Superior temporal gyrus (tissue), 1 donor: Measurements from ENCODE around the gene KCNH8.
"Not testable (repeated sequence)": the region's sequence is repeated elsewhere in the genome, so short reads cannot be mapped to it uniquely, and the experiment has no call there.

Source experiments
- DNase-seq: peaks from one replicate; pipeline ENCODE4 v3.0.0-alpha.2; 2016; ENCODE audit errors: extremely low spot score

KCNH8 gene

DNA sequence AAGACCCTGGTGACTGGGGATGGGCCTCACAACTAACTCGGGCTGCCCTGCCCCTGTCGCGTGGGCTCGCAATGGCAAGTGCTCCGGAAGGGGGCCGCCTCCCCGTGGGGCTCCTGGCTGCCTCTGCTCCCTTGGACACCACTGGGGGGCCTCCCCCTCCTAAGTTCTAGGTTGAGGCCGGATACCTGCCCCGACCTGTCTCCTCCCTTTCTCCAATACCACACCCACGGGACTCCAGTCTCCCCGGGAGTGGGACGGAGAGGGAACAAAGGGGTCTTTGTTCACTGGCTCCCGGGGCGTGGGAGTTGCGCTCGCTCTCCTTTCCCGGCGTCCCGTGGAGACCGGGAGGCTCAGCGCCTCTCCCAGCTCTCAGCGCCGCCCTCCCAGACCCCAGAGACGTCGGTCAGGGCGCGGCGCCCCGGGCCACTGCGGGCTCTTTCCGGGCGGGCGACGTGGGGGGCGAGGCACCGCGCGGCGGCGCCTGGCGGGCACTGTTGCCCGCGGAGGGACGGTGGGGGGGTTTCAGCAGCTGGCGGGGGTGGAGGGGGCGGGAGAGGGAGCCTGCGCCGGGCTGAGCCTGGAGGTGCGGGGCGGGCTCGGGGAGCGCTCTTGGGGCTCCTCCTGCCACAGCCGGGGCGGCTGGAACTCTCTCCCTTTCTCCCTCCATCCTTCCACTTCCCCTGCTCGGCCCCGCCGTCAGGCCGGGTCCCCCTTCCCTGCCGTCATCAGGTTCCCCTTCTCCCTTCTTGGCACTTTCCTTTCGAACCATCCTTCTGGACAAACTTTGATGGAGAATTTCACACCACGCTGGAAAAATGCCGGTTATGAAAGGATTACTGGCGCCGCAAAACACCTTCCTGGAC is at the start of gene KCNH8:
TSS of gene KCNH8 (plus strand) at position 606 of the 863 bp plus-strand sequence. CDS start at position 816, 210 bp downstream.
- DNase-seq: peak; percentile 73

DNA sequence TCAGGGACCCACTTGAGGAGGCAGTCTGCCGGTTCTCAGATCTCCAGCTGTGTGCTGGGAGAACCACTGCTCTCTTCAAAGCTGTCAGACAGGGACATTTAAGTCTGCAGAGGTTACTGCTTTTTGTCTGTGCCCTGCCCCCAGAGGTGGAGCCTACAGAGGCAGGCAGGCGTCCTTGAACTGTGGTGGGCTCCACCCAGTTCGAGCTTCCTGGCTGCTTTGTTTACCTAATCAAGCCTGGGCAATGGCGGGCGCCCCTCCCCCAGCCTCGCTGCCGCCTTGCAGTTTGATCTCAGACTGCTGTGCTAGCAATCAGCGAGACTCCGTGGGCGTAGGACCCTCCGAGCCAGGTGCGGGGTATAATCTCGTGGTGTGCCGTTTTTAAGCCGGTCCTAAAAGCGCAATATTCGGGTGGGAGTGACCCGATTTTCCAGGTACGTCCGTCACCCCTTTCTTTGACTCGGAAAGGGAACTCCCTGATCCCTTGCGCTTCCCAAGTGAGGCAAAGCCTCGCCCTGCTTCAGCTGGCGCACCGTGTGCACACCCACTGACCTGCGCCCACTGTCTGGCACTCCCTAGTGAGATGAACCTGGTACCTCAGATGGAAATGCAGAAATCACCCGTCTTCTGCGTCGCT is 45.5 kb upstream of the KCNH8 start:
- DNase-seq: not testable (repeated sequence)

DNA sequence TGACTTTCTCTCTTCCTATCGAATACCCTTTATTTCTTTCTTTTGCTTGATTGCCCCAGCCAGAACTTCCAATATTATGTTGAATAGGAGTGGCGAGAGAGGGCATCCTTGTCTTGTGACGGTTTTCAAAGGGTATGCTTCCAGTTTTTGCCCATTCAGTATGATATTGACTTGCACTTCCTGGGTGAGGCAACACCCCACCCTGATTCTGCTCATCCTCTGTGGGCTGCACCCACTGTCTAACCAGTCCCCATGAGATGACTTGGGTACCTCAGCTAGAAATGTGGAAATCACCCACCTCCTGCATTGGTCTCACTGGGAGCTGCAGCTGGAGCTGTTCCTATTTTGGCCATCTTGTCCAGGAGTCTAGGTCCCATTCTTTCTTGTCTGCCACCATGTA is 44.8 kb upstream of the KCNH8 start:
- DNase-seq: no peak

DNA sequence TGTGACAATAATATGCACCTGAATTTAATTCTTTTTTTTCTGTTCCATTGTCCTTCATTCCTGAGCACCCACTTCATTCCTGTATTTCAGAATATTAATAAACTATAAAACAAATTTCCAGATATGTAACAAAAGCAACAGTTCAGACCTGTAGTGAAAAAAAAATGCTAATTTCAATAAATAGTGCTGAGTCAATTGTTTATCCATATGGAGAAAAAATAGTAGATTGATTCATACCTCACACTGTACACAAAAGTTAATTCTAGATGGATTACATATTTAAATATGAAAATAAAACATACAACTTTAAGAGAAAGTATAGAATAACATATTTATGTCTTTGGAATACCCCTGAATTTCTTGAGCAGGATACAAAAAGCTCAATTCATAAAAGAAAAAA is 43.9 kb upstream of the KCNH8 start:
- DNase-seq: no peak

DNA sequence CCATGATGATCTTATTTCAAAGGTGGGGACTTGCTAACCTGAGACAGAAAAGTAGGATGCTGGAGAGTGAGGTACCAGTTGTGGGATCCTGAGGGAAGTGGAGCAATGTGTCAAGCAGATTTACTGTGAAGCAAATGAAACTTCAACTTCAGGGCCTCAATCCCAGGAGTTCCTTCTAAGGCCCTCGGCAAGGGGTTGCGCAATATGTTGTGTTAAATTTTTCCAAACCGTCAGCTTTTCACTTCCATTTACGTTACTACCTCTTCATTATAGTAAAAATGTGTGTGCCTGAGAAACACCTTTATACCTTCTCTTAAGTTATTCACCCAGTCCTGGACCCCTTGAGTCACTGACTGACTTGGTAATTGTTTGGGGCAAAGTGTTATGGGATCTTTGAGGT is 42.5 kb upstream of the KCNH8 start:
- DNase-seq: no peak

DNA sequence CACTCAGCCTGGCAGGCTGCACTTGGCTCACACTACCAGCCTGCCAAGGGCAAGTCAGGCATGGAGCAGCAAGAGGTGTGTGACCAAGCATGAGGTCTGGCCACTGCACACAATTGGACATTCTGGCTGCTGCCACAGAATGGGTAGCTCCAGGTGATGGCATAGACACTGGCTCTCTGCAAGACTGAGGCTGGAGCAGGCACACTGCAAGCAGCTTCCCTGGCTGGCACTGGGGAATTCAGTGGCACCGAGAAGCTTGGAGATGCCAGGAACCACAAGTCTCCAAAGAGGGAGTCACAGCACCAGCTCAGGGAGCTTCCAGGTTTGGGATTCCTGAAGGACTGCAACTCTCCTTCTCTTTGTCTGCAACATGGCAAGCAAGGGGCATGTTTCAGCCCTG is 42.0 kb upstream of the KCNH8 start:
- DNase-seq: no peak

DNA sequence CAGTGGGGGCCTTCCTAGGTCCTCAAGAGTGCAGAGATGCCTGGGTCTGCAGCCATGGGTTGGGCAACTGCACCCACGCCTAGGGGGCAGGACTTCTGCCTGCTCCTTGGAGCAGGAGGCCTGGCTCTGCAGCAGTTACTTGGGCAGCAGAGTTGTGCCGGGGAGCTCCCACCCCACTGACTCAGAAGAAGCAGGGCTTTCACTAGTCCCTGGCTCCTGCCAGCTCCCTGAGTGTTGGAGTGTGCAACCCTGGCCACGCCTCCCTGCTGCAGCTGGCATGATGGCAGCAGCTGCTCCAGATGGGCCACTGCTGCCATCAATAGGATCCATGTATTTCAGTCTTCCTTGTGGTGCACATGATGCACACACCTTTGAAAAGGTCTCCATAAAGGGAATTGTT is 40.6 kb upstream of the KCNH8 start:
- DNase-seq: no peak

DNA sequence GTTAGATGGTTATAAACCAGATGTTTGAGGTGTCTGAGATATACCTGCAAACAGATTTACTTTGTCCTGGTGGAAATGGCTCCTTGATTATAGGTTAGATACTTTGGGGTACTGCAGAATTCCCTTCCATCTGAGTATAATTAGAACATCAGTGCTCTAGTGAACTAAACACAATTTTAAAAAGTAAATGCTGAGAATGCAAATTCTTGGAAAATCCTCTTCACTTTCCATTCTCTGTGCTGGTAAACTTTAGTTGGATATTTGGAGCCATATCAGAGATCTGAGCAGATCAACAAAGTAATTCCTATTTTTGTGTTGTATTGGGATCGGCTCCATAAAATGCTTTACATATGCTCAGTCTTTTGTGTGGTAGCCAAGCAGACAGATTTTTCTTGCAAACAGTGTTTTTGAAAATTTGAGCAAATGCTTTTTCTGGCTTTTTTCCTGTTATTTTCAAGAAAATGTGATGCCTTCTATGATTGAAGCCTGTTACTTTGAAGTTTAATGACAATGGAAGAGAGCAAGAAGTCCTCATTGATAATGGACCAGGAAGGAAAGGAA is 37.9 kb upstream of the KCNH8 start:
- DNase-seq: no peak

DNA sequence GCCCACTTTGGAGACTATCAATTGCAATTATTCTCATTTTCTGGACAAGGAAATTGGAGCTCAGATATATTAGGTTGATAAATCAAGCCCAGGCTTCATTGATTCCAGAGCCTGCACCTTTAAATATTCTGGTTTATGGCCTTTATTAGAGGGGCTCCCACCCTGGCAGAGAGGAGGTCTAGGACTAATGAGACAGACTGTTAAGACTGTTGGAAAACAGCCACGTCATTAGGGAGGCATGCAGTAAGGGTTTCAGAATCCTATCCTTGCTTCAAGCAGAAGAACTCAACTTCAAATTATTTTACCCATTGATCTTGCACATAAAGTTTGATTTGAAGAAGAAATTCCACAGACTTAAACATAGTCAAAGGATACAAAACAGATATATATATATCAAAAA is 33.8 kb upstream of the KCNH8 start:
- DNase-seq: no peak

DNA sequence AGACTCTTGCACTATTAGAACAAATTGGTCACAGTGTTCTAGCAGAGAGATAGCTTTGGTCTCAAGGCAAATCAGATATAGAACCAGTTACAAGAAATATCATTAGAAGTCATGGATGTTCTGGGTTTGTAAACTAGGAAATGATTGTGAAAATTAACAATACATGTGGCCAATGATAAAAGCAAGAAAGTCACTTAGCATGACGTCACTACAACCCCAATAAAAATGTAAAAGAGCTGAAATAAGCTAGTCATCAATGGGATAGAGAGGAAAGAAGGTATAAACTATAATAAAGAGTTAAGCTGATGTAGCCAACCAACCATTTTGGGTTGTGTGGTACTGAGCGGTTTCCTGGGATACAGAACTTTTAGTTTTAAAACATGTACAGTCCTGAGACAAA is 32.1 kb upstream of the KCNH8 start:
- no peak for DNase-seq

DNA sequence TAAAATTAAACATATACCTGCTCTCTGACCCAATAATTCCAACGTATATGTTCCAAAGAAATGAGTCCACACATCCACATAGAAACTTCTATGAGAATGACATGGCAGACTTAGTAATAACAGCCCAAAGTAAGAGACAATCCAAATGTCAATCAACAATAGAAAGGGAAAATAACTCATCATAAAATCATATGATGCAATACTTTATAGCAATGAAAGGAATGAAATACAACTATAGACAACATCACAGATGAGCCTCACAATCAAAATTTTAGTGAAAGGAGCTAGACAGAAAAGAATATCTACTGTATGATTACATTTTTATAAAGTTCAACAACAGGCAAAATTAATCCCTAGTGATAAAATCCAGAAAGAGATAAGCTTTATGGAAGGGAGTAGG is 23.6 kb upstream of the KCNH8 start:
- DNase-seq: no peak

DNA sequence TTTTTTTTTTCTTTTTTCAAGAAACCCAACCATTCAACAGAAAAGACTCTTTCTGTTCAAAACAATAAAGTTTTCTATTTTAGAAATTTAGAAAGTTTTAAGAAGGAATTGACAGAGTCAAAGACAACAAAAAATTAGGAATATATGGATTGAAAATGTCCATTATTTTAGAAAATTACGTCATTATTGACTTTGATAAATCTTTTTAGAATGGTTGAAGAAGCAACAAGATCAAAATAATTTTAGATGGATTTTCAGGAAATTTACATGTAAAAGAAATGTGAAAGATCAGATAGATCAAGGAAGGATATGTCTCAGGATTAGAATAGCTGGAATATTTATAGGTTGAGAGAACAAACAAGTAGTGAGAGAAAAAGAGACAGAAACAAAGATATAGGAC is 8.4 kb upstream of the KCNH8 start:
- DNase-seq: no peak

DNA sequence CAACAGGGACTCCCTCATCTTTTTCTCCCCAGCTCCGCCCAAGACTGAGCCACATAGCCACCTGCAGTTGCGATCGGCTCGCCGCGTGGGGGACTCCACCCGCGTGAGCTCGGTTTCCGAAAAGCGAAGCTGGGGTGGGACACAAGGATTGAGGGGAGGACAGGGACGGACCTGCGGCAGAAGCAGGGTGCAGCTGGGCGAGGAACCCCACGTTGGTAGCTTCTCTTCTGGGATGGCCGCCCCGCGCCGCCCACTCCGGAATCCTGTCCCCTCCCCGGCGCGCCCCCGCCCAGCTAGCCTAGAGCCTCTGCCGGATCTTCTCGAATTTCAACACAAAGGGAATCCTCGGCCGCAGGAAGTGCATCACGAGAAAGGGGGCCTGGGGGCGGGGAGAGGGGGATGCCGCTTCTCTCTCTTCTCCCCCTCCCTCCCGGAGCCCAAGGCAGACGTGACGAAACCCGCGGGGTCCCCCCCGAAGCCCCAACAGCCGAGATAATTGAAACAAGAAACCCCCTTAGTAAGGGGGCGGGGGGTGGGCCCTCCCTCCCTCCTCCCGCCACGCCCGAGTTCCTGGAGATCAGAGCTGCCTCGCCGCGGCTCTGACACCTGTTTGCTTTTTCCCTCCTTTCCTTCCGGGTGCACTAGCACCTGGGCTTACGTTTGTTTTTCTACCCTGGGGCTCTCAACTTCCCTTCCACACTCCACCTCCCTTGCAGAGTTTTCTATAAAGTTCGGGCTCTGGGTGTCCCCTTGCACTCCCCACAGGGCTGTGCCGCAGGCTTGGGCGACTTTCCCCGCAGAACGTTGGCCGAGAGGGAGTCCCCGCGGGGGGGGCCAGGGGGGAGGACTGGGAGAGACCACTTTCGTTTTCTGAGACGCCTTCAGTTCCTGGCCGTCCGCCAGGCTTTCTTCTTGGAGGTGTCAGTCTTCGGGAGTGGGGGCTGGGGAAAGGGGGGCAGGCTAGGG is 1.3 kb upstream of the KCNH8 start:
- peak; percentile 83 for DNase-seq

DNA sequence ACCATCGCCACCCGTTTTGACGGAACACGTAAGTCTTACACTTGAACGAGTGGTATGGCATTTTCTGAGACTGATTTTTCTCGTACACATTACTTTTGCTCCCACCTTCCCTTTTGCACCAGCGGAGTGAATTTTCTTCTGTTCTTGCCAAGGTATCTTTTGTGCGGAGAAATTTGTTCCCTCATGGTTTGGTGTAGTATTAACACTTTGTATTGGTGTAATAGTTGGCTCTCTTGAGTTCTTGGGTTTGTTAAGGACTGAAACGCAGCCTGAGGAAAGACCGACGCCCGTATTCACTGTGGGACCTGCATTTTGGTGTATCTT is 420 bp downstream of the KCNH8 start:
- DNase-seq: no peak

DNA sequence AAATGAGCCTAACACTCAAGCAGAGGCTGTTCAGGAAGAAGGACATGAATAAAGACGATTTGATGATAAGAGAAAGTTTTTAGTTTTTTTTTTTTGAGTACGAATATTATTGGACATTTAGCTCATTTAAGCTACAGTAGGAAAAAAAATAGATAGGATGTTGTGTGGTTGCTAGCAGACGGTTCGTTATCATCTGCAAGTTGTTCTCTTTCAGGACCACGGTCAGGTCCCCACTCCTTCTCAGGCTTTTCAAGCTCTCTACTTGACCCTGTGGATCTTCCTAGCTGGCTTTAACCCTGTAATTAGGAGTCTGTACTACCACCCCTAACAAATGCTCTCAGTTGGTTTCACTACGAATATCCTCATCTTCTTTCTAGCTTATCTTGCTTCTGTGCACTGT is 1.1 kb downstream of the KCNH8 start:
- peak; percentile 71 for DNase-seq

DNA sequence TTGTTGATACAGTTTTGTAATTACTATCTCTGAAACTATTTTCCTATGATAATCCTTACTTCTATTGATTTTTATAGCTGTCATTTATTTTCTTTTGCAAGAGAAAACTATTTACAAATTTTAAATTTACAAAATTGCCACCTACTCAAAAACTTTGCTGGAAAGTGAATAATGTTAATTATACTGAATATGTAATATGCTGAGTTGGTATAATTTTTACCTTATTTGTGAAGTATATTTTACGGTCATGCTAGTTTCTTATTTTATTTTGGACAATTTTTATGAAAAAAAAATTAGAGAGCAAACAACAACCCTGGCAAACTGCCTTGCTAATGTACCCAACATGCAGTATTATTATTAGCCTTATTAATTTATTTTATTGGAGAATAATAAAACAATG is 2.9 kb downstream of the KCNH8 start:
- no peak for DNase-seq

DNA sequence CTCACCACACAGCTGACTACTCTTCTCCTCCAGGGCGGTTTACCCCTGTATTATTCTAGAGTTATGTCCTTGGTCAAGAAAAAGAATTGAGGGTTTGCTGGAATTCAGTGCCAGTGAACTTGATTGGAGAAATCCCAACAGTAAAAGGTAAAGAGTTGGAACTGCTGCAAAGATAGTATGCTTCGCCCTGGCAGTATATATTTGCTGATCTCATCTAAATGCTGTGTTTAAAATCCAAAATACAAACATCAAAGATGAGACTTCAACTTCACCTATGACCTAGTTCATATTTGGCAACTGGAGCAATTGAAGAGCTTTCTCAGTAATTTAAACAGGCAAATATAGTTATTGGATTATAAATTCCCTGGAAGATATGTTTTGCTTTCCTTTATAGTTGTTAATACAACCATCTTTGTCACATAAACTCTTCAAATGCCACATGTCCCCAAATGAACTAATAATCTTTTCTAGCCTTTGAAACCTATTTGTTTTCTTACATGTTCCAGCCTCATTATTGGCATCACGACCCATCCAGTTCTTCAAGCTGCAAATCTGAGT is 6.5 kb downstream of the KCNH8 start:
- no peak for DNase-seq

DNA sequence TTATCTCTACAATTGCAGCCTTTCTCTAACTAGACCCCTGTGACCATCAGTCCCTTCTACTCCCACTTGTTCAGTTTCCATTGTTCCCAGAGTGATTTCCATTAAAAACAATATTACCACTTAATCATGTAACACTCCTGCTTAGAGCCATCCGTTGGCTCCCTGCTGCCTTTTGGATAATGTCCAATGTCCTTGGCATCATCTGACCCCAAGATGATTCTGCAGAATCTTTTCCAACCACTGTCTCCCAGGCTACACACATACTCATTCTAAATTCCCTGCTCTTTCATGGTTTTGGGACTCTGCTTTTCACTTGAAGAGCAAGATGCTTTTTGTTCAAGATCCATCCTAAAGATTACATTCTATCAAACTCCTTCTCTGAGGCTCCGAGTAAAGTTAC is 7.1 kb downstream of the KCNH8 start:
- DNase-seq: peak; percentile 79

DNA sequence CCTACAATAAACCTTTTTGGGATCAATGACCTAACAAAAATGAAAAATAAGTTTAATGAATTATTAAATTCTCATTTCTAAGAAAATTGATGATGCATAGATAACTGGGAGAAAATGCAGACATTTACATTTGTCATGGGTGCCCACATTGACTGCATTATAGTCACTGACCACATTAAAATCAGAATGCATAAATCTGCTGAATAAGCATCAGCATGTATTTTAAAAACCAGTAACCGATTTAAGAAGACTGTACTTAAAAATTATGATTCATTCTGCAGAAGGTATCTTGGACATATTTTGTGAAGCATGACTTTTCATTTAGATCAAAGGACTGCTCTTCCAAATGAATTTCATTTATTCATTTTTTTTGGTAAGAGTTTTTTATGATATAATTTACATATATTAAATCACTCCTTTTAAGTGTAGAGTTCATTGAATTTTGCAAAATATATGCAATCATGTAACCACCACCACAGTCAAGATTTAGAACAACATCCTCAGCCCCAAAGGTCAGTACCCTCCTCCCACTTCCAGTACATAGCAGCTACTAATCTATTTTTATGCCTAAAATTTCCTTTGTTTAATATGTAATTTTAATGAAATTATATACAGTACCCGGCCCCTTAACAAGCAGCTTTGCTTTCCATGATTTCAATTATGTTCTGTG is 11.8 kb downstream of the KCNH8 start:
- no peak for DNase-seq

DNA sequence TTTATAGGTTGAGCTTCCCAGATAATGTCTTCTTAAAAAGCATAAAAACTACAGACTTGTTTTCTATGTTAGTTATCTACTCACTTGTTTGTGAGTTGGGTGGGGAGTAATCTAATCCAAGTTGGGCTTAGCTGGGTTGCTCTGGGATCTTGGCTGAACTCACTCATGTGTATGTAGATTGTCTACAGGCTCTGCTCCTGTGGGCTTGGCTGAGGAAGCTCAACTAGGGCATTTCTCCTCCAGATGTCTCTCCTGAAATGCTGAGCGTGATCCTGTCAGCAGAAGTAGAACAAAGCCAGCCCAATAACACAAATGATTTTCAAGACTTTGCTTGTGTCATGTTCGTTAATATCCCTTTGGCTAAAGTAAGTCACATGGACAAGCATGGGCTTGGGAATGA is 17.3 kb downstream of the KCNH8 start:
- DNase-seq: no peak

DNA sequence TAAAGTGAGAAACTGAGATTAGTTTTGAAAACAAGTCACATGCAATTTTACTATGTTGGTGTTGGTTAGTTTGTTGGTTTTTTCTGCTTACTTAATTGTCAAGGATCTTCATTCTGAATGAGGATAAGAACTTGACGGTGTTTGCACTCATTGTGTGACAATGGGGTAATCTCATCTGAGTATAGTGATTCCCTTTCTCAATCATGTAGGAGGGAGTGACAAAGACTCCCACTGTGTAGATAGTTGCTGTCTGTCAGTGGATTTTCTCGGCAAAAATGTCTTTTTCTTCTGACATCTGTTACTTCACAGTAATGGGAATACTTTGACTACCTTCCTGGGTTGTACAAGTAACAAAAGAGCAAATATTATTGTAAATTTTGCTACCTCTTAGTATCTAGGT is 23.5 kb downstream of the KCNH8 start:
- DNase-seq: no peak
